HG03097 (cell line): Measurements from ENCODE around the gene APOBEC3C.
"Not testable (repeated sequence)": the region's sequence is repeated elsewhere in the genome, so short reads cannot be mapped to it uniquely, and the experiment has no call there.

ENCODE experiments used
- ATAC-seq: cut with Tn5 transposase; IDR thresholded peaks from one replicate; pipeline ENCODE4 v1.9.1; 2021; ENCODE audit not compliant: unreplicated experiment, low FRiP score

Gene APOBEC3C

DNA sequence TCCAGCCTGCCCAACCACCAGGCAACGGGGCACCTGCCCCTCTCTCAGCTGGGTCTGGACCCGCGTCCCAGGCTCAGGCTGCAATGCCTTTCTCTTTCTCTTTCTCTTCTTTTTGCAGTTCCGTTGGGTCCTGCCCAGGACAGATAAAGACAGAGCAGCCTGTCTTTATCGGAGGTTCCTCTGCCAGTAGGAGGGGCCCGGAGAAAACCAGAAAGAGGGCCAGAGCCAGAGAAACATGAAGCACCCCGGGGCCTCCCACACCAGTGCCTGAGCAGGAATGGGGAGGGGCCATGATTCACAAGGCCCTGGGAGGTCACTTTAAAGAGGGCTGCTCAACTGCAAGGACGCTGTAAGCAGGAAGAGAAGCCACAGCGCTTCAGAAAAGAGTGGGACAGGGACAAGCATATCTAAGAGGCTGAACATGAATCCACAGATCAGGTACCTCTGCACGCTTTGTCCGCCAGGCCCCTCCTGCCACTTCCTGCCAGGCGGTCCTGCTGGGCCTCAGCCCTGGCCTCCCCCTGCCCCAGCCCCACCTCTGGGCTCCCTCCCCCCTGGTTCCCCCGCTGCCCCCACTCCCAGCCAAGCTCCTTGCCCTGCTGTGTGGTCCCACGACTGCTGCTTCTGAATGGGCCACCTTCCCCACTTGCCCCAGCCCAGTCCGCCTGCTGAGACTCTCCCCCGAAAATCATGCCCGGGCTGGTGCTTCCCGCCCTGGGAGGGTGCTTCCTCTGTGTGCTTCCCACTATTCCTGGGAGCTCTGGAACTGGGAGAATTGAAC is at the start of gene APOBEC3C:
APOBEC3C (plus strand) TSS at position 316 of the 781 bp plus-strand sequence; CDS start at position 422, 106 bp downstream.
- peak; percentile 79 for ATAC-seq

DNA sequence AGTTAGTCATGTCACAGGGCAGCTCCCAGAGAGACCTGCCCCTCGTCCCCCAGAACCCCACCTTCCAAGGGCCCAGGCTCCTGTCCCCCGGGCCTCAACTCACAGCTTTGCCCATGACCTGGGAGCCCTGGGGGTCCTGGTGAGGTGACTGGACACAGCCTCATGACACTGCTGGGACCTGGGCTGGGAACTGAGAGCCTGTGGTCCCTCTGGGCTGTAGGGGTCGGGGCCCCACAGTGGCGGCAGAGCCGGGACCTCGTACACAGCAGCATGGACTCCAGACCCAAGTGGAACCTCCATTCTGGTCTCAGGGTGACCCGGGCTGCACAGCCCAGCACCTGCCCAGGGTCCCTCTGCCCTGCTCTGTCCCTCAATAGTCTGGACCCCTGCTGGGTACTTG is 49.8 kb upstream of the APOBEC3C start:
- ATAC-seq: no peak

DNA sequence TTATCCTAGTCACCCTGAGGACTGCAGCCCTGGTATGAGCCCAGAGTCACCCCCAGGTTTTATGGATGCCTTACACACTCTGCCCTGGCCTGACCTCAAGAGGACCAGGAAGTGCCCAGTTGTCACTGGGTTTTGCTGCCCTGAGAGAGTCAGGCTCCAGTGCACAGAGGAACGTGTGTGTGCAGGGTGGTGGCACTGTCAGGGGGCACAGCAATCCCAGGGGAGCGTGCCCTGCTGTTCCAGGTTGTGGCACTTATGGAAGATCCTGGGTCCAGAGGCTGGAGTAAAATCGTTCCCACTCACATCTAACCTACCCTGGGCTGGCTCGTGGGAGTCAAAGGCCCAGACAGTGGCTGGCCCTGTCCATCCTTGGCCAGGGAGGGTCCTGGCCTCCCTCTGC is 49.1 kb upstream of the APOBEC3C start:
- no peak for ATAC-seq

- ATAC-seq: no peak
These were observed 48.3 kb upstream of the APOBEC3C start for GRCh38 chr22:38965614-38966379.

DNA sequence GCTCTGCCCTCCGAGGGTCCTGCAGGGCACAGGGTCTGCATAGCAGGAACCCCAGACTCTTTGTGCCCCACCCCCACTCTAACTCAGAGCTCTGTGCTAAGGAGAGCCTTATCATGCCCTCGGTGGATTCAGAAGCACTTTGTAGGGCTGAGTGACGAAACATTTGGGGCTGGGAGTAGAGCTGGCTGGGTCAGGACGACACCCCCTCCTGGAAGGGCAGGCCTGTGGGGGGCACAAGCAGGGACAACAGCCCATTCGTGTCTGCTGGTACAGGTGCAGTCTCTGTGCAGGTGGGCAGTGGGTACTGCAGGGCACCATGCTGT is 47.7 kb upstream of the APOBEC3C start:
- ATAC-seq: no peak

GRCh38 chr22:38966942-38967341 is 47.1 kb upstream of the APOBEC3C start:
- ATAC-seq: no peak

DNA sequence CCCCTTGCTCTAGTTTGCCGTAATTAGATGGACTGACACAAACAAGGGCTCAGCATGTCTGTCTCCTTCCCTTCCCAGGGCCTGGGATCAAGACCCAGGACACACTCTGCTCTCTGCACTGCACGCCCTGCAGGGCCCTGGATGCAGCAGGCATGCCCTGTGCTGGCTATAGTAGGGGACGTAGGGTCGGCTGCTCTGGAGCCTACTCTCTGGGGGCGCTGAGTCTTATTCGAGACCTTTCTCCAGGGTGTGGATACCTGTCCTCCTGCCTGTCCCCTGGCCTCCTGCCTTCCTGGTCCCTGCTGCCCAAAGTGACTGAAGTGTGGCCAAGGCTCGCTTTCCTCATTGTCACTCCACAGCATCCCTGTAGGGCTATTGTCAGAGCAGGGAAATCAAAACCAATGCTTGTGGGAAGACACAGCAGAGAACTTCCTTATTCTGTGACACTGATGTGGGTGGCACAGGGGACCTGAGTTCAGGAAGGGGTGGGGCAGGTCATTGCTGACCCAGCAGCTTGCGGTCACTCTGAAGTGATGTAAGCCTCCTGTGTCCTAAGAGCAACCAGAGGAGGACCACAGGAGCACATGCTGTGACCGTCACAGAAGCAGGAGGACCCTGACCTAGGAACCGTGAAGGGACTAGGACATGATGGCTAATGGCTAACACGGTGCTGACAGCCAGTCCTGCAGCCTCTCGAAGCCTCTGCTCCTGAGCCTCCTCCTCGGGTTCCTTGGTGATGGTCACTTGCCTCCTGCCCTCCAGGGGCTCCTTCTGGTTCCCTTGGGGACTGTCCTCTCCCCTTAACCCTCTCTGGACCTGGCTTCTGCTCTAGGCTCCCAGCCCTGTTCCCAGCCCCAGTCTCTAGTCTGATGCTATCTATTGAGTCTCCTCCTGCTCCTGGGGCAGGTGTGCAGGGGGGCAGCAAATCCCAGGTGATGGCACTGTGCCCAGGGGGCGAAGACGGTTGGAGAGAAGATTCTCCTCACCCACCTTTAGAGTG is 46.3 kb upstream of the APOBEC3C start:
- ATAC-seq: no peak

- ATAC-seq: no peak
These were observed 45.3 kb upstream of the APOBEC3C start for GRCh38 chr22:38968801-38969200.

- no peak for ATAC-seq
These were observed 43.5 kb upstream of the APOBEC3C start for GRCh38 chr22:38970551-38970950.

- no peak for ATAC-seq
These were observed 42.9 kb upstream of the APOBEC3C start for GRCh38 chr22:38971202-38971601.

- no peak for ATAC-seq
These were observed 42.3 kb upstream of the APOBEC3C start for GRCh38 chr22:38971791-38972190.

DNA sequence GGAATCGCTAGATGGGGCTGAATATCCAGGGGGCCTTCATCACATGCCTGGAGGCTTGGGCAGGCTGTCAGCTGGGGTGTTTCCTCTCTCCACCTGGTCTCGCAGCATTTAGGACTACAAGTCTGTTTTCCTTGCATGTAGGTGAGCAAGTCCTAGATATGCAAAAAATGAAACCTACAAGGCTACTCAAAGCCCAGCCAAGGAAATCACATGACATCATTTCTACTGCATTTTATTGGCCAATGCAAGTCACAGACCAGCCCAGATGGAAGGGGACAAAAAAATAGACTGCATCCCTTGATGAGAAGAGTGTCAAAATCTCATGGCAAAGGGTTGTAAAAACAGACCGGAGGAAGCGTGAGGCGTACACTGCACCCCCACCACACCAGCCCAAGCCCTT is 41.5 kb upstream of the APOBEC3C start:
- no peak for ATAC-seq

- no peak for ATAC-seq
These were observed 40.5 kb upstream of the APOBEC3C start for GRCh38 chr22:38973289-38974169.

DNA sequence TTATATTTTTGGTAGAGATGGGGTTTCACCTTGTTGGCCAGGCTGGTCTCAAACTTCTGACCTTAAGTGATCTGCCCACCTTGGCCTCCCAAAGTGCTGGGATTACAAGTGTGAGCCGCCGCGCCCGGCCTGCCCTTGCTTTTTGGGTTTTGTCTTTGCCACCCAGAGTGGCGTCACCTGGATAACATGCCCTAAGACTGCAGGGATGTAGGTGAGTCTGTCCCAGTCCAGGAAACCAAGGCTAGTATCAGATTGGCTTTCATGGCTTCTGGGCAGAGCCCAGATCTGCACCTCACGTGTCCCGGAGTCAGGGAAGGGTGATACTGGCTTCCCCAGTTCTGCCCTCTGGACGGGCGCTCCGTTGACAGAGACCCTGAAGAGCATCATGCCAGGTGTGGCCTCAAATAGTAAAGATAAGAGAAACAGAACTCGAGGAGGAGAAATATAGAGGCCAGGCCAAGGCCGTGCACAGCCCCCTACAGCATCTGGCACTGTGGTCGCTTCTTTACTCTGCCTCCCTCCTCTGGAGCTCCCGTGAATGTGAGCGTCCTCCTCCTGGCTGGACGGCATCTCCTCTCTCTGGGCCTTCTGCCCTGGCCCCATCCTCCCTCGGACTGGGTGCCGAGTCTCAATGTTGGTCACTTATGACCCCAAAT is 39.8 kb upstream of the APOBEC3C start:
- no peak for ATAC-seq

- no peak for ATAC-seq
These were observed 39.3 kb upstream of the APOBEC3C start for GRCh38 chr22:38974826-38975175.

- not testable (repeated sequence) for ATAC-seq
These were observed 36.8 kb upstream of the APOBEC3C start for GRCh38 chr22:38977289-38977688.

DNA sequence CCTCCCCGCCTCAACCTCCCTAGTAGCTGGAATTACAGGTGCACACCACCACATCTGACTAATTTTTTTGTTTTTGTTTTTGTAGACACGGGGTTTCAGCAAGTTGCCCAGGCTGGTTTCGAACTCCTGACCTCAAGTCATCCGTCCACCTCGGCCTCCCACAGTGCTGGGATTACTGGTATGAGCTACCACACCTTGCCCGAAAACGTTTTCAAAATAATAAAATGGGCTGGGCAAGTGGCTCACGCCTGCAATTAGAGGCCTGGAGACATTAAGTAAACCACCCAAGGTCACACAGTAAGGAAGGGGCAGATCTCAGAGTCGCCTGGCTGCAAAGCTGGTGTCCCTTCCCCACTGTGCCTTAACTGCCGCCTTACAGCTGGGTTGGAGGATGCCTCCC is 33.5 kb upstream of the APOBEC3C start:
- ATAC-seq: not testable (repeated sequence)

GRCh38 chr22:38981005-38981991 is 32.8 kb upstream of the APOBEC3C start:
- ATAC-seq: no peak
